SK-N-MC (cell line): ENCODE measurements around the gene STAT4.

Source experiments
- EZH2 ChIP-seq: fragments of 200-600 bp; sonication (generic); IDR thresholded peaks from one replicate; pipeline ENCODE4 v1.6.1; 2017; ENCODE audit warnings: antibody characterized with exemption
- POLR2AphosphoS5 ChIP-seq: IDR thresholded peaks from 2 replicates; pipeline ENCODE4 v1.6.1; 2012; ENCODE audit warnings: mild to moderate bottlenecking, low read depth, low read length, borderline replicate concordance

DNA sequence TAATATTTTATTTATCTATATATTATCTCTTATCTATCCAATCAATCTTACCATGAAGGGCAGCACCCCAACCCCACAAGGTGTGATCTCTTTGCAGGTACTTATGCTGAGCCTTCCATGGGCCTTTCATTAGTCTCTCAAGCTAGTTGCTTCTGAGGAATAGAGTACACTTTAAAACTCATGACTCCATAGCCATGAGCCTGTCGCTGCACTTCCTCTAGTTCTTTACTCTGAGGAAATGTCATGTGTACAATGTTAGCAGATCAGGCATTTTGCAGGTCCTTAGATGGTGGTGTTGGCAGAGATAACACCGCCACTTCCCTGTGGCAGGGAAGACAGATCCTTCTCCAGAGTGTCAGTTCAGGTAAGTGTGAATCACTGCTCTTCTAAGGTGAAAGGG is 29.5 kb upstream of the STAT4 start:
- no peak for TF ChIP-seq EZH2
- no peak for TF ChIP-seq POLR2AphosphoS5
